ENCODE results near the gene PCGF1. TPM values are rescaled to one million over a fixed set of nuclear protein-coding genes. Genes with fewer than 3 reads are reported as not detected.

PCGF1 gene
- total and polyA plus RNA-seq, 2 of the 4 experiments (the other 2 are of a cell fraction): 23.4 to 31.4 TPM

- dilution Hi-C loops (cut with HindIII; ENCODE audit: low sequenced_read_pairs, unreplicated experiment): no loop called here
- WGBS, 2 experiments (ENCODE audit: extremely low coverage in 2 of 2, insufficient read length in 1 of 2): no CpG with 5 or more reads among the region's 4 CpGs
- no peak overlapping the region for H3K9ac ChIP-seq (ENCODE audit: low read depth, low read length)
- peaks cover 24% of the 10 kb centered on the region for H3K36me3 ChIP-seq (ENCODE audit: control insufficient read depth, insufficient read depth, low read length)
- BruUV-seq (replicated peaks): no TSS peak
- ATAC-seq (ENCODE audit: low read depth) (no peak), DNase-seq (no peak)
- peaks cover 10% of the 10 kb centered on the region for H3K4me1 ChIP-seq (ENCODE audit: control insufficient read depth, insufficient read depth, low read length)
- H3K27me3 ChIP-seq (ENCODE audit: control insufficient read depth, insufficient read depth, low read length): no peaks in the 10 kb centered on the region
- H3K4me3 ChIP-seq (ENCODE audit: insufficient read depth, low read depth, low read length): no peak overlapping the region
- intact Hi-C loops (cut with micrococcal nuclease): no loop called here
- H3K9me3 ChIP-seq (ENCODE audit: control insufficient read depth, insufficient read depth, low read length): no peaks in the 10 kb centered on the region
- H3K4ac ChIP-seq (ENCODE audit: low read depth, low read length): no peak overlapping the region
- no peak overlapping the region for H4K5ac ChIP-seq (ENCODE audit: low read depth, low read length)
- in situ Hi-C loops (cut with MboI; ENCODE audit: low sequenced_read_pairs): no loop called here
- CTCF ChIA-PET: interaction anchor here (1.0 kb wide), 1 partner anchor 17 kb away, joined by 3 read pairs; no protein-coding TSS in a partner anchor
- H2BK5ac ChIP-seq (ENCODE audit: low read depth, low read length, poor library complexity, severe bottlenecking): no peak overlapping the region
- peaks cover 9% of the 10 kb centered on the region for H3K9me1 ChIP-seq (ENCODE audit: insufficient read depth, low read length)
- H2AK5ac ChIP-seq (ENCODE audit: low read depth, low read length): no peak overlapping the region
- TF ChIP-seq, protein P1, sequence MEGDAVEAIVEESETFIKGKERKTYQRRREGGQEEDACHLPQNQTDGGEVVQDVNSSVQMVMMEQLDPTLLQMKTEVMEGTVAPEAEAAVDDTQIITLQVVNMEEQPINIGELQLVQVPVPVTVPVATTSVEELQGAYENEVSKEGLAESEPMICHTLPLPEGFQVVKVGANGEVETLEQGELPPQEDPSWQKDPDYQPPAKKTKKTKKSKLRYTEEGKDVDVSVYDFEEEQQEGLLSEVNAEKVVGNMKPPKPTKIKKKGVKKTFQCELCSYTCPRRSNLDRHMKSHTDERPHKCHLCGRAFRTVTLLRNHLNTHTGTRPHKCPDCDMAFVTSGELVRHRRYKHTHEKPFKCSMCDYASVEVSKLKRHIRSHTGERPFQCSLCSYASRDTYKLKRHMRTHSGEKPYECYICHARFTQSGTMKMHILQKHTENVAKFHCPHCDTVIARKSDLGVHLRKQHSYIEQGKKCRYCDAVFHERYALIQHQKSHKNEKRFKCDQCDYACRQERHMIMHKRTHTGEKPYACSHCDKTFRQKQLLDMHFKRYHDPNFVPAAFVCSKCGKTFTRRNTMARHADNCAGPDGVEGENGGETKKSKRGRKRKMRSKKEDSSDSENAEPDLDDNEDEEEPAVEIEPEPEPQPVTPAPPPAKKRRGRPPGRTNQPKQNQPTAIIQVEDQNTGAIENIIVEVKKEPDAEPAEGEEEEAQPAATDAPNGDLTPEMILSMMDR (conservative IDR thresholded peaks at IDR 0.05; ENCODE audit: low read depth, low read length): no peak
- TF ChIP-seq NFE2L2 (IDR thresholded peaks at IDR 0.05; ENCODE audit: low read depth, low read length): no peak
- no peak for TF ChIP-seq SMC3 (IDR thresholded peaks at IDR 0.05; ENCODE audit: low read depth, low read length)
- TF ChIP-seq CHD1 (IDR thresholded peaks at IDR 0.05; ENCODE audit: low read depth, low read length): no peak
- TF ChIP-seq BHLHE40 (IDR thresholded peaks at IDR 0.05; ENCODE audit: low read depth, low read length): no peak
- no peak for TF ChIP-seq MXI1 (IDR thresholded peaks at IDR 0.05; ENCODE audit: borderline replicate concordance, low read depth, low read length)
- no peak overlapping the region for H2AFZ ChIP-seq (replicated peaks; ENCODE audit: low read length, poor library complexity)
- no peak overlapping the region for H4K91ac ChIP-seq (ENCODE audit: insufficient read depth, low read depth, low read length)
- no peak overlapping the region for H3K18ac ChIP-seq (ENCODE audit: low read depth, low read length)
- no peak overlapping the region for H3K23ac ChIP-seq (ENCODE audit: low read depth, low read length)
- H2BK15ac ChIP-seq (ENCODE audit: low read depth, low read length): no peak overlapping the region
- no peak overlapping the region for H2BK120ac ChIP-seq (ENCODE audit: low read depth, low read length)
- no peak overlapping the region for H3K4me2 ChIP-seq (ENCODE audit: low read depth, low read length)
- H2BK20ac ChIP-seq (ENCODE audit: low read depth, low read length): no peak overlapping the region
- POLR2A ChIA-PET (ENCODE audit: unreplicated experiment): no interaction called here
- H3K27ac ChIP-seq (ENCODE audit: insufficient read depth, low read length): no peak overlapping the region
- H2AK9ac ChIP-seq (replicated peaks; ENCODE audit: low read depth, low read length, poor library complexity): peak overlapping the region; percentile 33
- H3K56ac ChIP-seq (ENCODE audit: extremely low read depth, insufficient read depth, low read length): no peak overlapping the region
- H3K14ac ChIP-seq (replicated peaks; ENCODE audit: low read depth, low read length): no peak overlapping the region
- H3K79me1 ChIP-seq (ENCODE audit: low read depth in 1 of 2, low read length in 2 of 2): peaks cover 16 to 33% of the 10 kb centered on the region in 2 experiments
- H4K8ac ChIP-seq (ENCODE audit: low read depth in 2 of 2, low read length in 2 of 2): no peak overlapping the region
- peaks cover 3% of the 10 kb centered on the region; the same call in 1 of the 2 replicates for H4K20me1 ChIP-seq (ENCODE audit: insufficient read depth, low read length)
Observed at GRCh38 chr2:74533464-74533863, 26.0 kb upstream of the PCGF1 start.
